Spinal cord (tissue), 10 donors: ENCODE results near the gene MC2R. TPM values are rescaled to one million over a fixed set of nuclear protein-coding genes. Genes with fewer than 3 reads are reported as not detected.

ENCODE experiments used
- DNase-seq, 6 donors: peaks; one replicate each; pipeline versions ENCODE4 v3.0.0 to v3.0.0-alpha.2; 2013 to 2015; ENCODE audit warnings: low spot score in 6 of 6, low read depth in 4 of 6
- H3K27ac ChIP-seq: one replicate; pipeline ENCODE4 v1.5.1; 2013; ENCODE audit warnings: low read depth, low read length, control low read depth
- H3K27me3 ChIP-seq: one replicate; pipeline ENCODE4 v1.6.1; 2013; ENCODE audit warnings: low read length; ENCODE audit not compliant: control insufficient read depth, insufficient read depth
- H3K36me3 ChIP-seq: one replicate; pipeline ENCODE4 v1.6.1; 2013; ENCODE audit warnings: low read length; ENCODE audit not compliant: control insufficient read depth, insufficient read depth
- H3K4me1 ChIP-seq: one replicate; pipeline ENCODE4 v1.6.1; 2013; ENCODE audit warnings: low read length; ENCODE audit not compliant: control insufficient read depth, insufficient read depth
- H3K4me3 ChIP-seq: one replicate; pipeline ENCODE4 v1.5.1; 2013; ENCODE audit warnings: low read depth, low read length, control low read depth
- H3K9me3 ChIP-seq: one replicate; pipeline ENCODE4 v1.6.1; 2013; ENCODE audit warnings: low read length; ENCODE audit not compliant: control insufficient read depth, insufficient read depth
- WGBS: methylation state at CpG from one replicate; pipeline ENCODE4 v1.1.5; 2013; ENCODE audit warnings: missing lambda C conversion rate; ENCODE audit not compliant: insufficient coverage; 5-methylcytosine and 5-hydroxymethylcytosine counted together
- polyA plus RNA-seq, 2 donors: library from polyadenylated mRNA; unstranded; fragments of 120-200 nt; gene quantifications; one replicate each; pipeline ENCODE4 v1.2.1, GENCODE V29; 2013; ENCODE audit not compliant: insufficient read length in 2 of 2
- total RNA-seq, 2 donors: library from RNA; depleted of rRNA in 1 of 2; stranded (reverse); fragments of 120-200 nt in 1 of 2; fragments of >200 nt in 1 of 2; gene quantifications; one replicate each; pipeline versions ENCODE4 v1.2.3 to v1.2.4, GENCODE V29; 2013 to 2014
- donor health status: healthy.

The MC2R gene
- total and polyA plus RNA-seq, 4 donors = not detected

GRCh38 chr18:13900633-13901032 is 14.7 kb downstream of the MC2R start:
- no peak for DNase-seq
- no peak overlapping the region for H3K27ac ChIP-seq
- H3K36me3 ChIP-seq = no peaks in the 10 kb centered on the region
- no CpG with 5 or more reads among the region's 1 CpG for WGBS
- no peak overlapping the region for H3K4me3 ChIP-seq
- H3K4me1 ChIP-seq = no peaks in the 10 kb centered on the region
- no peaks in the 10 kb centered on the region for H3K27me3 ChIP-seq
- H3K9me3 ChIP-seq = no peaks in the 10 kb centered on the region

GRCh38 chr18:13895505-13896033 is 19.8 kb downstream of the MC2R start:
- H3K36me3 ChIP-seq = no peaks in the 10 kb centered on the region
- H3K4me1 ChIP-seq = no peaks in the 10 kb centered on the region
- H3K4me3 ChIP-seq = no peak overlapping the region
- no peaks in the 10 kb centered on the region for H3K27me3 ChIP-seq
- DNase-seq = no peak
- no peaks in the 10 kb centered on the region for H3K9me3 ChIP-seq
- 82% methylated on average over 5 of the region's 6 CpGs for WGBS
- no peak overlapping the region for H3K27ac ChIP-seq

- no peaks in the 10 kb centered on the region for H3K36me3 ChIP-seq
- H3K9me3 ChIP-seq = no peaks in the 10 kb centered on the region
- no peak overlapping the region for H3K4me3 ChIP-seq
- H3K4me1 ChIP-seq = no peaks in the 10 kb centered on the region
- peak in 2 of 6 donors; percentile 58 to 81 for DNase-seq
- no peaks in the 10 kb centered on the region for H3K27me3 ChIP-seq
- H3K27ac ChIP-seq = no peak overlapping the region
- 54% methylated on average over 2 of the region's 5 CpGs for WGBS
Observed at GRCh38 chr18:13894531-13894930, 20.8 kb downstream of the MC2R start.

GRCh38 chr18:13893418-13893760 is 21.9 kb downstream of the MC2R start:
- Histone ChIP-seq H3K27ac (no peak overlapping the region), H3K36me3 (no peaks in the 10 kb centered on the region), H3K9me3 (no peaks in the 10 kb centered on the region), H3K27me3 (no peaks in the 10 kb centered on the region), H3K4me1 (no peaks in the 10 kb centered on the region), H3K4me3 (no peak overlapping the region)
- WGBS = no CpG with 5 or more reads among the region's 3 CpGs
- DNase-seq = no peak

- Histone ChIP-seq H3K27ac (no peak overlapping the region), H3K4me3 (no peak overlapping the region), H3K9me3 (no peaks in the 10 kb centered on the region), H3K27me3 (no peaks in the 10 kb centered on the region), H3K4me1 (no peaks in the 10 kb centered on the region), H3K36me3 (no peaks in the 10 kb centered on the region)
- 88% methylated on average over 4 of the region's 5 CpGs for WGBS
- DNase-seq = no peak
Observed at GRCh38 chr18:13892098-13892497, 23.2 kb downstream of the MC2R start.

GRCh38 chr18:13890761-13891361 is 24.5 kb downstream of the MC2R start:
- WGBS = 71% methylated on average over 1 of the region's 8 CpGs

GRCh38 chr18:13889671-13890070 is 25.7 kb downstream of the MC2R start:
- Histone ChIP-seq H3K9me3 (no peaks in the 10 kb centered on the region), H3K4me1 (no peaks in the 10 kb centered on the region), H3K27me3 (no peaks in the 10 kb centered on the region), H3K27ac (no peak overlapping the region), H3K4me3 (no peak overlapping the region), H3K36me3 (no peaks in the 10 kb centered on the region)
- no CpG with 5 or more reads among the region's 2 CpGs for WGBS
- DNase-seq = no peak

More at GRCh38 chr18:13890761-13891361, 24.5 kb downstream of the MC2R start:
- no peaks in the 10 kb centered on the region for H3K36me3 ChIP-seq
- H3K27ac ChIP-seq = no peak overlapping the region
- H3K4me3 ChIP-seq = no peak overlapping the region
- DNase-seq = no peak
- H3K9me3 ChIP-seq = no peaks in the 10 kb centered on the region
- H3K4me1 ChIP-seq = no peaks in the 10 kb centered on the region
- H3K27me3 ChIP-seq = no peaks in the 10 kb centered on the region

GRCh38 chr18:13888191-13888716 is 27.1 kb downstream of the MC2R start:
- Histone ChIP-seq H3K36me3 (no peaks in the 10 kb centered on the region), H3K9me3 (no peaks in the 10 kb centered on the region), H3K27me3 (no peaks in the 10 kb centered on the region), H3K4me3 (no peak overlapping the region), H3K27ac (no peak overlapping the region), H3K4me1 (no peaks in the 10 kb centered on the region)
- 75% methylated on average over 3 of the region's 5 CpGs for WGBS
- peak in 1 of 6 donors; percentile 10 for DNase-seq

GRCh38 chr18:13885009-13885408 is 30.3 kb downstream of the MC2R start:
- no peak for DNase-seq
- no peaks in the 10 kb centered on the region for H3K36me3 ChIP-seq
- H3K9me3 ChIP-seq = no peaks in the 10 kb centered on the region
- H3K27me3 ChIP-seq = no peaks in the 10 kb centered on the region
- H3K27ac ChIP-seq = no peak overlapping the region
- H3K4me1 ChIP-seq = no peaks in the 10 kb centered on the region
- 96% methylated on average over 13 of the region's 14 CpGs for WGBS
- no peak overlapping the region for H3K4me3 ChIP-seq

- no peaks in the 10 kb centered on the region for H3K36me3 ChIP-seq
- 62% methylated on average over 1 of the region's 1 CpG for WGBS
- no peaks in the 10 kb centered on the region for H3K4me1 ChIP-seq
- no peak for DNase-seq
- no peak overlapping the region for H3K27ac ChIP-seq
- no peaks in the 10 kb centered on the region for H3K27me3 ChIP-seq
- H3K4me3 ChIP-seq = no peak overlapping the region
- no peaks in the 10 kb centered on the region for H3K9me3 ChIP-seq
Observed at GRCh38 chr18:13879937-13880336, 35.4 kb downstream of the MC2R start.
